Measurements from ENCODE around the gene SDHAF2.
"Not testable (repeated sequence)": the region's sequence is repeated elsewhere in the genome, so short reads cannot be mapped to it uniquely, and the experiment has no call there.

The SDHAF2 gene

DNA sequence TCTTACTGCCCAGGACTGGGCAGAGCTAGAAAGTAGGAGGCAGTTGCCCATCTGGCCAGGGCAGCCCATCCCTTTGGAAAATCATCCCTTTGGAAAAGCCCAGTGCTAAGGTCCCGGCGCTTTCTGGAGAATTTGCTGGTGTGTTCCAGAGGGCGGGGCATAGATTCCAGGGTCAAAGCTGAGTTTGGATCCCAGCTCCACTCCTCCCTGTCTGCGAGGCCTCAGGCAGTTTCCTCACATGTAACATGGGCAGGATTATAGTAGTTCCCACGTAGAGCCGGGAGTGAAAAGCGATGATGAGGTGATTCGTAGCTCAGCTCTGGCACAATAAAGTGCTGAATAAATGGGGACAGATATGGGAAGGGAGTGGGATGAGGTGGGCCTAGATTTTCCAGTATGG lies 47.2 kb downstream of the SDHAF2 start:
- no peak for DNase-seq (ENCODE audit: low read depth)

DNA sequence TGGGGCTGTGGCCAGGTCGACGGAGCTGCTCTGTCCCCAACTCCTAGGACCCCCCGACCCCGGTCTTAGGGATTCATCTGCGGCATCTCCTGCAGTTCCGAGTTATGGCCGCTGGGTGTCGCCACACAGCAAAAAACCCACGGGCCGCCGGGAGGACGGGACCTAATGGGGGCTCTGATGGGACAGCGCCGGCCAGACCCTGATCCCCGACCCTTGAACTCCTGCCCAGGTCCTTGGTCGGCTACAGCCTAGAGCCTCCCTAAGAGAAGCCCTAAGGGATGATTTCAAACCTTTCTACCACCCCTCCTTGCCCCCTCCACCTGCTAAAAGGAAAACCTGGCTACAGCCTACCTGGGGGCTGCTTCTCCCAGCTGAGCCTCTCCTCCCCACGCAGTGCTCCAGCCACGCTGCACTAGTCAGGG lies 47.8 kb downstream of the SDHAF2 start:
- DNase-seq (ENCODE audit: low read depth) = no peak

DNA sequence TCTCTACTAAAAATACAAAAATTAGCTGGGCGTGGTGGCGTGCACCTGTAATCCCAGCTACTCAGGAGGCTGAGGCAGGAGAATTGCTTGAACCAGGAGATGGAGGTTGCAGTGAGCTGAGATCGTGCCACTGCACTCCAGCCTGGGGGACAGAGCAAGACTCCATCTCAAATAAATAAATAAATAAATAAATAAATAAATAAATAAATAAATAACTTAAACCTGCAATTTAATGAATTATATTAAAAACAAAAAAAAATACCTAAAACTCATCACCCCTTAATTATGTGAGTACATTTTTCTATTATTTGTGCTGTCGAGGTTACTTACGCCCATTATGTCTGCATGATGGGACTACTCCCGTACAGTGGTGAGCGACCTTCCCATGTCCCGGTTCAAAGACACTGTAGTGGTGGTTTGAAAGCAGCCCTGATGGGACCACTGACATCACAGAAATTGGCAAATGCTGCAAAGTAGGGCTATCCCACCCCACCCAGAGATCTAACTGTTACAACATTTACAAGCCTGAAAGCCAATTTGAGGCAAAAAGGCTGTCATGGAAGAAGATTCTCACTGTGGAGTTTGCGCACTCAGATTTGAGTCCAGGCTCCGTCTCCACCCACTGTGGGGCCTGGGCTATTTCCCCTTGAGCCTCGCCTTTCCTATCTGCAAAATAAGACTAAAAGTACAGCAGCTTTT lies 49.6 kb downstream of the SDHAF2 start:
- not testable (repeated sequence) for DNase-seq (ENCODE audit: low read depth)

DNA sequence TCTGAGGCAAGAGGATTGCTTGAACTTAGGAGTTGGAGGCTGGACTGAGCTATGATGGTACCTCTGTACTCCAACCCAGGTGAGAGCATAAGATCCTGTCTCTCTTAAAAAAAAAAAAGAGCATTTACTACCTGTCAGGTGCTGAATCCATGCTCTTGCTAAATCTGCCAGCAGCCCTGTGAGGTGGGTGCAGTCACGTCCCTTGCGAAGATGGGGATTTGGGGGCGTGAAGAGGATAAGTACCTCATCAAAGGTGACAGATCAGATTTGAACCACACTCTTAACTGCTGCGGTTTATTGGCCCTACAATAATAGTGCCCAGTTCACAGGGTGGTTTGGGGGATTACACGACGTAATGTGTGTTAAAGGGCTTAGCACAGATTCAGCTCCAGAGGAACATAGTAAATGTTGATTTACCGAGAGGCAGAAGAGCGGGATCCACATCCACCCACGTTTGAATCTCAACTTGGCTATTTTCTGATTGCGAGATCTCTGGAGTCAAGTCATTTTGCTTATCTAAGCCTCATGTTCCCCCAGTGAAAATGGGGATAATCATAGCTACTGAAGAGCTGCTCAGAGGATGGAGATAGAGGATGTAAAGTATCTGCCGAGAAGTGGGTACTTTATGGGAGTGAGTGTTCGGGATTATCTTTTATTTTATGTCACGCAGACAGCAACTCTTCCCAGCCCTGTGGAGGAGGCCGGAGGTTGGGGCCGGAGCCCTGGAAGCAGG lies 50.5 kb downstream of the SDHAF2 start:
- no peak for DNase-seq (ENCODE audit: low read depth)

DNA sequence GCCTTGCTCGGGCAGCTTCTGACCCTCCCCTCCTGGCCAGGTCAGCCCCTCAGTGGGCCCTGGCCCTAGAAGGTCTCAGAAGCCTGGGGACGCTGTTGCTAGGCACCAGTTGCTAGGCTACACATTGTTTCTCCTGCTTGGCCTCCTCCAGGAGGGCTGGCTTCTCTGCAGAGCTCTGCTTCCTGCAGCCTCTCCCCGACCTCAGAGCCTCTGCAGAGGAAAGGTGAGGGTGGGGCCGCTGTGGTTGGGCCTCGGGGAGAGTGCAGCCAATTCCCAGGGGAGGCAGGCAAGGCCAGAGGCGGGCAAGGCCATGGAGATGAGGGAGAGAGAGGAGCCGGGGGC lies 51.0 kb downstream of the SDHAF2 start:
- no peak for DNase-seq (ENCODE audit: low read depth)

DNA sequence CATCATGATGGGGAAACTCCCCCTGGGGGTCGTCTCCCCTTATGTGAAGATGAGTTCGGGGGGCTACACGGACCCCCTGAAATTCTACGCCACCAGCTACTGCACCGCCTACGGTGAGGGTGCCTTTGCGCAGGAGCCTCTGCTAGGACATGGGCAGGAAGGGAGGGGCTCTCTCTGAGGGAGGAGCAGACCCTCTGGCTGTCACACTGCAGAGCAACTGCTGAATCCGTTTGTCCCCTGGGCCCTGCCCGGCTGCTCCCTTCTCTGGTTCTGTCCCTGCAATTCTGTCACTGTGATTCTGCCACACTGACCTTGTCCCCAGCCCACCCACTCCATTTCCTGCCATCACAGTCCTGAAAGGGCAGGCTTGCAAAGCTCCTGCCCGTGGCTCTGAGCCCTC lies 51.9 kb downstream of the SDHAF2 start:
- DNase-seq (ENCODE audit: low read depth) = no peak

DNA sequence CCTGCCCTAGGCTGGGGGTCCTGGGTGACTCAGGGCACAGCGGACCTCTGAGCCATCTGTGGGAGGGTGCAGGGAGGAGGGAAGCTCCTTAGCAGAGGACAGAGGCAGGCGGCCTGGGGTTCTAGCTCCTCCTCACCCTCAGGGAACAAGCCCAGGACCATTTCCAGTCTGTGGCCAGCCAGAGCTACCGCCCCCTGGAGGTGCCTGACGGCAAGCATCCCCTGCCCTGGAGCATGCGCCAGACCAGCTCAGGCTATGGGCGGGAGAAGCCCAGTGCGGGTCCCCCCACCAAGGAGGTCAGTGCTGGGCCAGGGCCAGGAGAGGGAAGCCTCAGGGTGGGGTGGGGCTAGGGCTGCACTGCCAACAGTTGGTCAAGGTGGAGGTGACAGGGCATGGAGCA lies 52.6 kb downstream of the SDHAF2 start:
- no peak for DNase-seq (ENCODE audit: low read depth)

DNA sequence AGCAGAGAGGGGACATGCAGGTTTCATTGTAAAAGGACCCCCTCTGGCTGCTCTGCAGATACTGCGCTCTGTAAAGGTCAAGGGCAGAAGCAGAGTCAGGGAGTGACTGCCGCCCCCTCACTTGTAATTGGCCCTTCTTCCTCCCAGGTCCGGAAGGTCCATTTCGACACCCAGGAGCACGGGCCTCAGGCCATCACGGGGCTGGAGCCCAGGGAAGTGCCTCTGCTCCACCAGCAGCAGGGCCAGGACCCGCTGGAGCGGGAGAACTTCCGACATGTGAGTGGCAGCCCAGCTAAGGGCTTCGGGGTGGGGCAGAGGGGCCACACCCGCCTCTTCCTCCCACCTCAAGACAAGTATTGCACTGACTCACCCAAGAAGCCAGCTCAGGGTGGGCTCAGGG lies 54.6 kb downstream of the SDHAF2 start:
- DNase-seq (ENCODE audit: low read depth) = no peak

DNA sequence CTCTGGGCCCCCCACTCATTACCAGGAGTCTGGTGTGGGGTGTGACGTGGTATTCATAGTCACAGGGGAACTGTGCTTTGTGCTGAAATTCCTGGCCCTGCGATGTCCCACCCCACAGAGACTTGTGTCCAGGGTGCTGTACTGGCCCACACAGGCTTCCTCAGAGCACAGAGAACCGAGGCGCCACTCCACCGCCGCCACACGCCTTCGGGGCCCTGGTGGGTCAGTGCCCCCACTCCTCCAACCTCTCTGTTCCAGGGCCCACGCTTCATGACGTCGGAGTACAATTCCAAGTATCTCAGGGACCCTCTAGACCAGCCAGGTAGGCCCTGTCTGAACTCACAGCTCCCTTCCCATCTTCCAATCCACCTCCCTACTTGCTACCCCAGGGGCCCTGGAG lies 55.2 kb downstream of the SDHAF2 start:
- DNase-seq (ENCODE audit: low read depth) = no peak

DNA sequence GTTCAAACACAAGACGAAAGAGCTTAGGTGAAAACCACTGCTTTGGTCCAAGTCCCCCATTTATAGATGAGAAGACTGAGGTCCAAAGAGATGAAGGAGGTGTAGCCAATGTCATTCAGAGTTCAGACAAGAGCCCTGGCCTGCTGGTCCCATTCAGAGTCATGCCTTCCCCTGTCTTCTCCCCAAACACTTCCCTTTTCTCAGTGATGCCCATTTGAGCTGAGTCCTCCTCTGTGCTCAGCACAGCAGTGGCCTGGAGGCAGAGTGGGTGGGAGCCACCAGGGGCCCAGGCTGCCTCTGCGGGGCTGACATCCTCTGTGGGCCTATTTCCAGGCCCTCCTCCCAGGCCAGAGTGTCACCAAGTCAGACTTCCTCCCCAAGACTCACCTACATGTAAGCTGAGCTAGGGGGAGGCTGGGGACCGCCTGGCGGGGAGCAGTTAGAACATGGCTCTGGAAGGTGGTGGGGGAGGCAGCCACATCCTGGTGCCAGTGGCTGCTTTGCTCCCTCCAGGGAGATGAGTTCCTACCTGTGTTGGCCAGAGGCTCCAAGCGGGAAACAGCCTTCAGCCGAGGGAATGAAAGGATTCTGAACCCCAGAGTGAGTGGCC lies 56.2 kb downstream of the SDHAF2 start:
- no peak for DNase-seq (ENCODE audit: low read depth)

DNA sequence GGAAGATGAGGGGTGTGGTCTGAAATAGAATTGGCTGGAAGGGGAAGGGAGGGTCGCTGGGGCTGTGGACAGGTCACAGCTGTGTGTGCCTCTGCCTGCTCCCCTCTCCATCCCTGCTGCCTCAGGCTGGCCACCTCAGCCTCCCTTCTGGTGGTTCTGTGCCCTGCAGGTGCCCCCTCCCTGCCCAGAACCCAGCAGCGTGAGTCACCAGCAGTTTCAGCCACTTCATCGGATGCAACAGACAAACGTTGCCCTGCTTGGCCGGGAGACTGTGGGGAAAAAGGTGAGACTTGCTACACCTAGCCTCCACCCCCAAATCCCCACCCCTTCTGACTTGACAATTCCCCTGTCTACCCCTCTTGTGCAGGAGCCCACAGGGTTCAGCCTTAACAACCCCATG lies 56.9 kb downstream of the SDHAF2 start:
- no peak for DNase-seq (ENCODE audit: low read depth)

DNA sequence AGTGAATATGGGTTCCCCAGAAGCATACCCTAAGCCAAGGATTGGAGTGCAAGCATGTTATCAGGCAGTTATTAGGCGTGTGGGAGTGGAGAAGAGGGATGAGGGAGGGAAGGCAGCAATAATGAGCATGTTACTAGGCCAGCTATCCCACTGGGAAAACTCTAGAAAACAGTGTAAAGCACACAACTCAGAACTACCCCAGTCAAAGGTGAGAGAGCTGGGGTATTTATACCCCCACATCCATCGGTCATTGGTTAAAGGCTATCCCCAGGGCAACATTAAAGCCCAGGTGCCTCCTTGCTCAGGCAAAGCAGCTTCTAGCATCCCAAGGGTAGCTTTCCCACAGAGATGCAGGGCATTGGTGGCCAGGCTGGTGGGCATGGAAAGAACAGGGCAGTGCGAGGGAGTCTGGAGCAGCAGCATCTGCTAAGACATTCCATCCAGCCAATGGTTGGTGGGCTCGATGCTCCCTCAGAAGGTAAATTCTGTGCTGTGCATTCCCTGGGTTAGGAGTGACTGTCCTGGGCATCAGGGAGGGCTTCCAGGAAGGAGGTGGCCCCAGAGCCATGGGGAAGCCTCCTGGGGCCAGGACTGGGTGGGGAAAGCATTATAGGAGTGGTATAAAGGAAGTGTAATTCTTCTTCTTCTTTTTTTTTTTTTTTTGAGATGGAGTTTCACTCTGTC lies 57.6 kb downstream of the SDHAF2 start:
- DNase-seq (ENCODE audit: low read depth) = no peak

DNA sequence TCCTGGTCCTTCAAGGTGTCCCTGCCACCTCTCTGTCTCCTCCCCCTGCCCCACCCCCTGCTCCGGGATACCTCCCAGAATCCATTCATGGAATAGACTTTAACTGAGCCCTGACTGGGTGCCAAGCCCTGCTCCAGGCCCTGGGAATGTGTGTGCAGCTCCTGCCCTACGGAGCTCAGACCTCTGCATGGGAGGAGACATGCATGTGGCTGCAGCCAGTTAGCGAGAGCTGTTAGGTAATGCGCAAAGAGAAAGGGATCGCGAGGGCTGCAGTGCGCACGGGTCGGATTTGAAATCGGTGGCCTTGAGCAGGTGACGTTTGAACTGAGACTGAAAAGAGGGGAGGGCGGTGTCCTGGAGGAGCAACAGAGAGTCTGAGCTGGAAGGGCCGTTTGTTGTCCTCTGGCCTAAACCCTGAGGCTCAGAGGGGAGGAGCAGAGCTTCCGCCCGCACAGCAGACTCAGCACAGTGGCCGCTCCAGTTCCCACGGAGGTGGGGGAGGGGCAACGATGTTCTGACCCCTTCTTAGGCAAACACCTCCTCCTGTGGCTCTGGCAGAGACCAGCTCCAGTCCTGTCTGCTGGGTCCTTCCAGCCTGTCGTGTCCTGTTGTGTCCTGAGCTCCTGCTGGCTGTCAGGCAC lies 58.8 kb downstream of the SDHAF2 start:
- DNase-seq (ENCODE audit: low read depth) = no peak

DNA sequence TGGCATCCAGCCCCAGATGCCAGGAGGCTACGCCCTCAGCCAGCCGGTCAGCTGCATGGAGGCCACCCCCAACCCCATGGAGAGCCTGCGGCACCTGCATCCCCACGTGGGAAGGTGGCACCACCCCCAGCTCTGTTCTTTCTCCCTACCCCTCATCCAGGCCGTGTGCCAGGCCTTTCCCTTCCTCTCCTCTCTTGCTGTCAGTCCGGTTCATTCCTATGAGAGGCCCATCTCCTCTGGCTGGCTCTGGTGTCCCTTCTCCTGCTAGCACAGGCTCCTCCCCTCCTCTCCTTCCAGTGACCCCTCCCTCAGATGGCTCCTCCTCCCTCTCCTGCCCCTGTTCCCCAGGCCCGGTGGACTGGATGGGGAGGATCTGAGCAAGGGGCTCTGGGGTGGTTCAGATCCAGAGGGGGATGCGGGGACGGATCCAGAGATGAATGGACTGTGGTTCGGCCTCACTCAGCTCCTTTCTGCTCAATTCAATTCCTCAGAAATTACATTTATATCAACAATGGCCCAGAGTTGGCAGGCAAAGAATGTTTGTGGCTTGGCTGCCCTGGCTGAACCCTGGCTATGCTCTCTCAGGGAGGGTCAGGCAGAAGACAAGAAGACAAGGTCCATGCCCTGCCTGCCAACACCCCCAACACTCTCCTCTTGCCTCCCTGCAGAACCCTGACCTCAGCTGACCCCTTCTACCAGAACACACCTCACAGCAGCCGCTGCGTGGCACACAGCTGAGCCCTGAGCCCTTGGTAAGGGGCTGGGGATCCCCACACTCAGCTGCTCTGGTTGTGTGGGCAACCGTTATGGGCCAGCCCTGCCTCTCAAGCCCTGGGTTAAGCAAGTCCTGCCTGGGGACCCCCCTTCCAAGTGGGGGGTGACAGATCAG lies 60.2 kb downstream of the SDHAF2 start:
- no peak for DNase-seq (ENCODE audit: low read depth)

DNA sequence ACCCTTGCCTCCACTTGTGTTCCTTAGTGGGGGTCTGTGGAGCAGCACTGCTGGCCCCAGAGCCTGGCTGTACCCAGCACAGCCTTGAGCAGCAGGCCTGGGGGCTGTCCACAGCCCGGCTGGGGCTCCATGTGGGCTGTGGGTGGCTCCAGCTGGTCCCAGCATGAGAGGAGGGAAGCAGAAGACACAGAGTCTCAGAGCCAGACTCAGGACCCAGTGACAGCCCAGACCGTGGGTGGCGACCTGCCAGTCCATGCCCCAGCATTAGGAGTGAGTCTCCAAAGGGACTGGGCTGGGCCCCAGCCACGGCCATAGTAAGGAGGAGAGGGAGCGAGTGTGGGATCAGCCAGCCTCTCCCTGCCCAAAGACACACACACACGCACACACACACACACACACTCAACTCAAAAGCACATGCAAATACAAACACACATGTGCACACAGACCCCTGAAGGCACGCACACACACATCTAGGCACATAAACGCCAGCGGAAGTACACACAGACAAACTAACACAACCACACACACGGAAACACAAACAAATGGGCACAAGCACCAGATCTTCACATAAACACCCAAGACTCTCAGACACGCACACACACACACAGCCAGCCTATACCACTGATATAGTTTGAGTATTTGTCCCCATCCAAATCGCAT lies 61.9 kb downstream of the SDHAF2 start:
- DNase-seq (ENCODE audit: low read depth) = no peak

DNA sequence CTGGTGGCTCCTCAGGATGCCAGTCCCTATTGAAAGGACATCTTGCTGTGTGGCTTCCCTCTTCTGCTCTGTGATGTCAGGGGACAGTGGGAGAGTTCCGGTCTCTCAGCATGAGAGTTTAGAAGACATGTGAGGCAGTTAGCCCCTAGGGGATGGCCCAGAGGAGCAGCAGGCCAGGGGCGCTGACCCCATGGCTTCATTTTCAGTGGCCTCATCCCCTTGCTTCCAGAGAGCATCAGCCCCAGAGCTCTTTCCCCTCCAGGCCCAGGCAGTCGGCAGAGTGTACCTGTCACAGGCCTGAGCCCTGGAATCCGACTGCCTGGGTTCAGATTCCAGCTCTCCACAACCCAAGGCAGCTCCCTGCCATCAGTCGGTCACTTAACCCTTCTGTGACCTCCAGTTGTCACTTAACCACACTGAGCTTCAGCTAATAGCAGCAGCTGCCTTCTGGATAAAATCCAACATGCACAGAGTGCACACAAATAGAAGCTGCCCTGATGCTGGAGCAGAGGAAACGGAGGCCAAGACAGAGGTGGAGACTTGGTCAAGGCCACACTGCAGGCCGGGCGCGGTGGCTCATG lies 64.5 kb downstream of the SDHAF2 start:
- no peak for DNase-seq (ENCODE audit: low read depth)

DNA sequence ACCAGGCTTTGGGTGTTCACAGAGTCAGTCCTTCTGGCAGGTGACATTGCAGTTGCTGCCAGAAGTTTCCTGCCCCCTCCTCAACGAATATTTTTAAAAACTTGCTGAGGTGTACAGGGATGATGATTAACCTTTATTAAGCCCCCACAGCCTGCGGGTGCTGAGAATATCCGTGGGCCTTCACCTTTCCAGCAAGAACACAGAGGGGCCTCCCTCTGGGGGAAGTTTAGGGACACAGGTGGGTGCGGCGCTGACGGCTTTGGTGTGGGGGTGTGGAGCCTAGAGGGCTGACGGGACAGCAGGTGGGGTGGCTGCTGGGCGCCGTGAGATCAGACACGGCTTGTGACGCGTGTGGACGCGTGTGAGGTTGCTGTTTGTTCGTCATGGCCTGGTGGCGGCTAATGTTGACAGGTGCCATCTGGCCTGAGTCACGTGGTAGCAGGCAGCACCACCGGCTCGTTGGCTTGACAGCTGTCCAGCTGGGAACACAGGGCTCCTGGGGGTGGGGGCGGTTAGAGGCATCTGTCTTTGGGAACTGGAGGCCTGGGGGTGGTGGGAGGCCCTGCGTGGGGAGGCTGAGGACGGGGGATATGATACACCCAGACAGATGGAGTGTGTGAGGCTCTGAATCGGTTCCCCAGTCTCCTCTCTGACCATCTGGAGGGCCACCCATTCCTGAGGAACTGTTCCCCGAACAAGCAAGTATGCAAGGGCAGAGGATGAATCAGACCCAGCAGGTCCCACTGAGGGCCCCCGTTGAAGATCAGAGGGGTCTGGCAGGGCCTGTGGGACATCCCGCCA lies 66.1 kb downstream of the SDHAF2 start:
- DNase-seq (ENCODE audit: low read depth) = no peak

All from T-helper 22 cell (primary cell).